SH-SY5Y (cell line): ENCODE data around the gene EIF4E.

ENCODE experiments used
- GATA2 ChIP-seq: IDR thresholded peaks from 2 replicates; pipeline ENCODE4 v1.6.1; 2011; ENCODE audit warnings: mild to moderate bottlenecking, low read depth, low read length
- GATA3 ChIP-seq: IDR thresholded peaks from 2 replicates; pipeline ENCODE4 v1.6.1; 2011; ENCODE audit warnings: low read depth, mild to moderate bottlenecking, low read length, moderate library complexity

GRCh38 chr4:98899277-98899676 is 29.7 kb downstream of the EIF4E start:
- no peak for TF ChIP-seq GATA2
- no peak for TF ChIP-seq GATA3
